ENCODE measurements around the gene CYP4B1. TPM values are rescaled to one million over a fixed set of nuclear protein-coding genes. Genes with fewer than 3 reads are reported as not detected.

The CYP4B1 gene
- total and polyA plus RNA-seq, 4 experiments from 2014 or later = 1.4 to 2.5 TPM; not detected in 2

GRCh38 chr1:46804027-46804889 lies 5.4 kb downstream of the CYP4B1 start:
- peaks cover 0 to 4% of the 10 kb centered on the region in 2 donors for H3K36me3 Mint-ChIP-seq
- intact Hi-C loops (cut with micrococcal nuclease) = no loop called here
- peaks cover 0 to 2% (median 0%) of the 10 kb centered on the region in 4 donors for H3K4me1 Mint-ChIP-seq
- no peaks in the 10 kb centered on the region for H3K27me3 ChIP-seq (ENCODE audit: insufficient read depth, low read length)
- H3K9me3 ChIP-seq (ENCODE audit: control insufficient read depth in 1 of 2, low read length in 2 of 2) = no peaks in the 10 kb centered on the region
- no peak overlapping the region for H3K4me3 Mint-ChIP-seq
- no peaks in the 10 kb centered on the region for H3K36me3 ChIP-seq (ENCODE audit: insufficient read depth, low read length)
- ChIA-PET POLR2A (ENCODE audit: partially characterized antibody) (no interaction called here), CTCF (ENCODE audit: partially characterized antibody) (no interaction called here)
- peaks cover 5 to 7% of the 10 kb centered on the region in 2 donors for H3K27me3 Mint-ChIP-seq
- H3K27ac Mint-ChIP-seq = no peak overlapping the region
- H3K9me3 Mint-ChIP-seq = peaks cover 0 to 4% (median 2%) of the 10 kb centered on the region in 8 donors
- H3K4me3 ChIP-seq (ENCODE audit: low read length in 2 of 2) = no peak overlapping the region
- no peaks in the 10 kb centered on the region for H3K4me1 ChIP-seq (ENCODE audit: insufficient read depth, low read length)
- no peak overlapping the region for H3K27ac ChIP-seq (ENCODE audit: low read depth, low read length)
- no peak for DNase-seq

- H3K4me1 ChIP-seq (ENCODE audit: insufficient read depth, low read length) = no peaks in the 10 kb centered on the region
- intact Hi-C loops (cut with micrococcal nuclease) = no loop called here
These were observed 6.1 kb downstream of the CYP4B1 start for GRCh38 chr1:46804926-46805325.

GRCh38 chr1:46805755-46806154 lies 6.9 kb downstream of the CYP4B1 start:
- DNase-seq = no peak
- no peak overlapping the region for H3K4me3 ChIP-seq (ENCODE audit: low read length in 2 of 2)
- no peaks in the 10 kb centered on the region for H3K27me3 ChIP-seq (ENCODE audit: insufficient read depth, low read length)
- intact Hi-C loops (cut with micrococcal nuclease) = no loop called here
- no peaks in the 10 kb centered on the region for H3K9me3 ChIP-seq (ENCODE audit: control insufficient read depth in 1 of 2, low read length in 2 of 2)
- peak overlapping the region in 1 of 8 donors; percentile 11 for H3K4me3 Mint-ChIP-seq
- H3K4me1 ChIP-seq (ENCODE audit: insufficient read depth, low read length) = no peaks in the 10 kb centered on the region
- H3K9me3 Mint-ChIP-seq = peaks cover 0 to 5% (median 3%) of the 10 kb centered on the region in 8 donors
- no peak overlapping the region for H3K27ac ChIP-seq (ENCODE audit: low read depth, low read length)
- CTCF ChIA-PET (ENCODE audit: partially characterized antibody) = no interaction called here
- no peaks in the 10 kb centered on the region for H3K36me3 ChIP-seq (ENCODE audit: insufficient read depth, low read length)
- peaks cover 0 to 2% (median 0%) of the 10 kb centered on the region in 4 donors for H3K4me1 Mint-ChIP-seq
- POLR2A ChIA-PET (ENCODE audit: partially characterized antibody) = no interaction called here
- no peak overlapping the region for H3K27ac Mint-ChIP-seq
- peaks cover 5 to 7% of the 10 kb centered on the region in 2 donors for H3K27me3 Mint-ChIP-seq
- H3K36me3 Mint-ChIP-seq = peaks cover 0 to 4% of the 10 kb centered on the region in 2 donors

More at GRCh38 chr1:46804926-46805325, 6.1 kb downstream of the CYP4B1 start:
- ChIA-PET POLR2A (ENCODE audit: partially characterized antibody) (no interaction called here), CTCF (ENCODE audit: partially characterized antibody) (no interaction called here)
- Mint-ChIP-seq H3K9me3 (peaks cover 0 to 4% (median 3%) of the 10 kb centered on the region in 8 donors), H3K27me3 (peaks cover 5 to 7% of the 10 kb centered on the region in 2 donors), H3K36me3 (peaks cover 0 to 4% of the 10 kb centered on the region in 2 donors), H3K27ac (no peak overlapping the region), H3K4me1 (peaks cover 0 to 2% (median 0%) of the 10 kb centered on the region in 4 donors), H3K4me3 (no peak overlapping the region)
- DNase-seq = no peak
- no peak overlapping the region for H3K4me3 ChIP-seq (ENCODE audit: low read length in 2 of 2)
- H3K36me3 ChIP-seq (ENCODE audit: insufficient read depth, low read length) = no peaks in the 10 kb centered on the region
- no peaks in the 10 kb centered on the region for H3K27me3 ChIP-seq (ENCODE audit: insufficient read depth, low read length)
- H3K27ac ChIP-seq (ENCODE audit: low read depth, low read length) = no peak overlapping the region
- H3K9me3 ChIP-seq (ENCODE audit: control insufficient read depth in 1 of 2, low read length in 2 of 2) = no peaks in the 10 kb centered on the region

- Histone ChIP-seq H3K4me3 (ENCODE audit: low read length in 2 of 2) (no peak overlapping the region), H3K36me3 (ENCODE audit: insufficient read depth, low read length) (no peaks in the 10 kb centered on the region), H3K27ac (ENCODE audit: low read depth, low read length) (no peak overlapping the region), H3K27me3 (ENCODE audit: insufficient read depth, low read length) (no peaks in the 10 kb centered on the region), H3K4me1 (ENCODE audit: insufficient read depth, low read length) (no peaks in the 10 kb centered on the region), H3K9me3 (ENCODE audit: control insufficient read depth in 1 of 2, low read length in 2 of 2) (no peaks in the 10 kb centered on the region)
- peaks cover 0 to 2% (median 0%) of the 10 kb centered on the region in 4 donors for H3K4me1 Mint-ChIP-seq
- CTCF ChIA-PET (ENCODE audit: partially characterized antibody) = no interaction called here
- H3K27me3 Mint-ChIP-seq = peaks cover 5 to 7% of the 10 kb centered on the region in 2 donors
- no peak overlapping the region for H3K27ac Mint-ChIP-seq
- no peak for DNase-seq
- H3K9me3 Mint-ChIP-seq = peaks cover 0 to 5% (median 3%) of the 10 kb centered on the region in 8 donors
- H3K36me3 Mint-ChIP-seq = peaks cover 0 to 4% of the 10 kb centered on the region in 2 donors
- intact Hi-C loops (cut with micrococcal nuclease) = no loop called here
- POLR2A ChIA-PET (ENCODE audit: partially characterized antibody) = no interaction called here
- H3K4me3 Mint-ChIP-seq = no peak overlapping the region
These were observed 7.6 kb downstream of the CYP4B1 start for GRCh38 chr1:46806196-46807020.

- Histone ChIP-seq H3K9me3 (ENCODE audit: control insufficient read depth in 1 of 2, low read length in 2 of 2) (no peaks in the 10 kb centered on the region), H3K27me3 (ENCODE audit: insufficient read depth, low read length) (no peaks in the 10 kb centered on the region), H3K36me3 (ENCODE audit: insufficient read depth, low read length) (no peaks in the 10 kb centered on the region), H3K4me3 (ENCODE audit: low read length in 2 of 2) (no peak overlapping the region), H3K27ac (ENCODE audit: low read depth, low read length) (no peak overlapping the region), H3K4me1 (ENCODE audit: insufficient read depth, low read length) (no peaks in the 10 kb centered on the region)
- peaks cover 0 to 2% (median 0%) of the 10 kb centered on the region in 4 donors for H3K4me1 Mint-ChIP-seq
- H3K4me3 Mint-ChIP-seq = no peak overlapping the region
- peaks cover 0 to 5% (median 3%) of the 10 kb centered on the region in 8 donors for H3K9me3 Mint-ChIP-seq
- ChIA-PET POLR2A (ENCODE audit: partially characterized antibody) (no interaction called here), CTCF (ENCODE audit: partially characterized antibody) (no interaction called here)
- no peak overlapping the region for H3K27ac Mint-ChIP-seq
- DNase-seq = no peak
- intact Hi-C loops (cut with micrococcal nuclease) = no loop called here
- H3K27me3 Mint-ChIP-seq = peaks cover 4 to 7% of the 10 kb centered on the region in 2 donors
- H3K36me3 Mint-ChIP-seq = peaks cover 0 to 4% of the 10 kb centered on the region in 2 donors
These were observed 8.5 kb downstream of the CYP4B1 start for GRCh38 chr1:46807046-46807972.

- Histone ChIP-seq H3K27me3 (ENCODE audit: insufficient read depth, low read length) (no peaks in the 10 kb centered on the region), H3K36me3 (ENCODE audit: insufficient read depth, low read length) (no peaks in the 10 kb centered on the region), H3K4me1 (ENCODE audit: insufficient read depth, low read length) (no peaks in the 10 kb centered on the region), H3K9me3 (ENCODE audit: control insufficient read depth in 1 of 2, low read length in 2 of 2) (no peaks in the 10 kb centered on the region), H3K27ac (ENCODE audit: low read depth, low read length) (no peak overlapping the region), H3K4me3 (ENCODE audit: low read length in 2 of 2) (no peak overlapping the region)
- Mint-ChIP-seq H3K27me3 (peaks cover 4 to 7% of the 10 kb centered on the region in 2 donors), H3K27ac (no peak overlapping the region), H3K9me3 (peaks cover 0 to 5% (median 3%) of the 10 kb centered on the region in 8 donors), H3K36me3 (peaks cover 0 to 4% of the 10 kb centered on the region in 2 donors), H3K4me3 (no peak overlapping the region), H3K4me1 (peaks cover 0 to 2% (median 0%) of the 10 kb centered on the region in 4 donors)
- CTCF ChIA-PET (ENCODE audit: partially characterized antibody) = no interaction called here
- no peak for DNase-seq
- POLR2A ChIA-PET (ENCODE audit: partially characterized antibody) = no interaction called here
- intact Hi-C loops (cut with micrococcal nuclease) = no loop called here
These were observed 10.2 kb downstream of the CYP4B1 start for GRCh38 chr1:46809071-46809470.
